ENCODE results near the gene GRIA4.

The GRIA4 gene

DNA sequence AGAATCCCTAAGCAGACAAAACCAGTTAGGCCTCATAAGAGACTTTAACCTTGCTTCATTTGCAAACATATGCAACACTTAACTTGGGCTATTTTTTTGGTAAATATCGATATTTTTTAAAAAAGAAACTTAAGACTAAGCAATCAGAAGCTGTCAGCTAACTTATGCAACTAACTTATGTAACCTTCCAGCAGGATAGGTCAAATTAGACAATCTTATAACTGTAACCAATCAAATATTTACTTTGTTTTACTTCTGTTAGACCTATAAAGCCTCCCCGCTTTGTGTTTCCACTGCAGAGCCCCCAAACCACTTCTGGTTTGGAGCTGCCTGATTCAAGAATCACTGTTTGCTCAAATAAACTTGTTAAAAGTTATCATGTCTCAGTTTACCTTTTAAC lies 404.2 kb downstream of the GRIA4 start:
- no peak for DNase-seq

GRCh38 chr11:106014620-106015019 lies 404.7 kb downstream of the GRIA4 start:
- DNase-seq = no peak

DNA sequence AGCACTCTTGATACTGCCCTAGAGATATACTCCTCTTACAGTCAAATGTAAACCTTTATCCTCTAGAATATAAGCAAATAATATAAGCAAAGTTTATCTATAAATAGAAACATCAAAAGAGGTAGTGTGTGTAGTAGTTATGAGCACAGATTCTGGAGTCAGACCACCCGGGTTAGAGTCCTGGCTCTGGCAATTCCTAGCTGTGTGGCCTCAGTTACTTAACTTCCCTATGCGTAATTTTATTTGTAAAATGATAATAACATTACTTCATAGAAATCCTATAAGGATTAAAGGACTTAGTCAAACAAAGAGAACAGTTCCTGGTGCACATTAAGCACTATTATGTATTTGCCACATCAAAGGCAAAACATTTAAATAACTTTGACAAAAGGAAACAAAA lies 405.2 kb downstream of the GRIA4 start:
- no peak for DNase-seq

DNA sequence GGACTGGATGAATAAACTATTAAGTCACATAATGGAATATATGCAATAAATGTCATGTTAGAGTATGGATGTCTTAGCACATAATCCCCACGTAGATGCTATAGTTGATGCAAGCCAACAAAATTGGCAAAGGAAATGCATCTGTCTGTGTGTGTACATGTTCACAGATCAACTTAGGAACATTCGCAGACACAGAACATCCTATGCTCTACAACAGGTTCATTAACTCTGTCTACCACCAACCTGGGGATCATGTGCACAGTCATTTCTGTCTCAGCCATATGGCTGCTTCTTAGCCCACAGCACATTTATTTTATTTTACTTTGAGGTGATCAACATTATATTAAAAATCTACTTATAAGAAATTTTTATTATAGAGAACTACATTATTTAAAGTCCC lies 407.2 kb downstream of the GRIA4 start:
- no peak for DNase-seq

- DNase-seq = no peak
Measured at GRCh38 chr11:106021181-106021966, 411.5 kb downstream of the GRIA4 start.

GRCh38 chr11:106021967-106022794 lies 412.3 kb downstream of the GRIA4 start, which contains the start of gene MSANTD4:
TSS of gene MSANTD4 (minus strand) at chr11:106022240. CDS start at chr11:106010917, 11,323 bp downstream.
- DNase-seq = peak; percentile 89 to 97 (median 92)

DNA sequence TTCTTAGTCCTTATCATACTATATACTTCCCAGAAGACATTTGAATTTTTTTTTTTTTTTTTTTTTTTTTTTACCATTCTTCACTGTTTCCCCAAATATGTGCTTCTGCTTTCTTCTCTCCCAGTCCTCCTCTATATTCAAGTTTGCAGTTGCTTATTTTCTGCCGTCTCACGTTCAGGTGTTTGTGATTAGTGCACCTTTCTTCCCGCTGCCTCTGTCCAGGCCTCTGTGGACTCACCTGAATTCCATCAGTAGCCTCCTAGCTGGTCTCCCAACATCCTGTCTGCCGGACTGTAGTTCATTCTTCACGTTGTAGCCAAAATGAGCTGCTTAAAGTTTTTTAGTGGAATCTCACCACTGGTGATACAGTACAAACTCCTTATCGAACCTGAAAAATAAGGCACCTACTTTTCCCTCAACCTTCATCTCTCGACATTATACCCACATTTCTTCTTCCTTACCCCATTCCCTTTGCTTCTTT lies 413.0 kb downstream of the GRIA4 start:
- no peak for DNase-seq

GRCh38 chr11:106030609-106031008 lies 420.7 kb downstream of the GRIA4 start:
- DNase-seq = no peak

- DNase-seq = peak in 1 of 5 donors; percentile 60
Measured at GRCh38 chr11:106031202-106031810, 421.4 kb downstream of the GRIA4 start.
